SKM-1 treated with dmso at 0.1 percent for 144 hours (cell line): ENCODE data around the gene EMC7.

Experiments
- DNase-seq: peaks from one replicate; lab custom pipeline; 2025; ENCODE audit not compliant: unreplicated experiment; lab: John Stamatoyannopoulos, UW

Gene EMC7

GRCh38 chr15:34038871-34039789, 62.5 kb downstream of the EMC7 start, which contains the start of gene AVEN:
Gene AVEN, minus strand, starts transcription at chr15:34039204. Its CDS starts 158 bp downstream, at chr15:34039046.
- DNase-seq, result peak; percentile 52

- DNase-seq, result peak; percentile 72
These were observed 63.4 kb downstream of the EMC7 start for GRCh38 chr15:34038023-34038870.
